Measurements from ENCODE around the gene CTAGE9.
"Not testable (repeated sequence)": the region's sequence is repeated elsewhere in the genome, so short reads cannot be mapped to it uniquely, and the experiment has no call there.

The CTAGE9 gene

GRCh38 chr6:131727868-131728267, 17.1 kb upstream of the CTAGE9 start:
- no peak for FAIRE-seq

DNA sequence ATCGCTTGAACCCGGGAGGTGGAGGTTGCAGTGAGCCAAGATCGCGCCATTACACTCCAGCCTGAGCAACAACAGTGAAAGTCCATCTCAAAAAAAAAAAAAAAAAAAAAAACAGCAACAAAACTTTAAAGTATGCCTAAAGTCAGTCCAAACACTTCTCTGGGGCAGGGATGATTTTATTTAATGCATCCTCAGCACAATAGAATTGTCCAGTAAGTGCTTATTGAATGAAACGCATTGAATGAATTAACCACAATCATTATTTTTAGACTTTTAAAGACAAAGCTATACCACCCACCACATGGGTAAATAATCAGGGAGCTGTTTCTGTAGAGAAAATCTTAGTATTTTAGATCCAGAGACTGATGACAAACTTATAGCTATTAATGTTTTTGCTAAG, 16.6 kb upstream of the CTAGE9 start:
- no peak for FAIRE-seq

DNA sequence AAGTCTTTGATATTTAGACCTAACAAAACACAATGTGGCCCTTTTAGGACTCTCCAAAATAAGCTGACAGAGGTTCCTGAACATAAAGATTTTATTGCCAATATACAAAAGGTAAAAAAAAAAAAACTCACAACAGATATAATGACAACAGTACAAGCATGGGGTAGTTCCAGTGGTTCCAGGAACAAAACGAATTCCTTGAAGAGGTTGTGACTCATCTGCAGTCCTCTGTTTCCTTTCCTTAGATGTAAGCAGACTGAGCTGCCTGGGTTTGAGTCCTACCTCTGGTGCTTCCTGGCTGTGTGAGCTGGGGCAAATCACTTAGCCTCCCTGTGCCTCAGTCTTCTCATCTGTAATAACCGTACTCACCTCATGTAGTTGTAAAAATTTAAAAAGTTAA, 13.3 kb upstream of the CTAGE9 start:
- no peak for FAIRE-seq

DNA sequence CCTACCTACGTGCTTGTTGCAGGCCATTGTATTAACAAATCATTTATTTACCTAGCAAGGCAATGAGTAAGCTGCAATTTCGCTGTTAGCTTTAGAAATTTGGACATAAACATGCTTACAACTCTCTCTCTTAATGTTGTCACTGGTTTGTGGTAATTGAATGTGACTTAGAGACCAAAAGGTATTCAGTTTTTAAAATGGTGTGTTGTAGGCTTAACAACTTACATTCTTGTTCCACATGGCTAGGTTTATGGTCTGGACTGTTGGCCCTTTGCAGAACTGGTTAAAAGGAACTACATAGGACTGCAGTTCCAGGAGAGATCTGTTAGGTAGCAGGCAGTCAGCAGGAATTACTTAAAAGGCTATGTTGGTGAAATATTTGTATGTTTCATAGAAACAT, 10.3 kb upstream of the CTAGE9 start:
- no peak for FAIRE-seq

DNA sequence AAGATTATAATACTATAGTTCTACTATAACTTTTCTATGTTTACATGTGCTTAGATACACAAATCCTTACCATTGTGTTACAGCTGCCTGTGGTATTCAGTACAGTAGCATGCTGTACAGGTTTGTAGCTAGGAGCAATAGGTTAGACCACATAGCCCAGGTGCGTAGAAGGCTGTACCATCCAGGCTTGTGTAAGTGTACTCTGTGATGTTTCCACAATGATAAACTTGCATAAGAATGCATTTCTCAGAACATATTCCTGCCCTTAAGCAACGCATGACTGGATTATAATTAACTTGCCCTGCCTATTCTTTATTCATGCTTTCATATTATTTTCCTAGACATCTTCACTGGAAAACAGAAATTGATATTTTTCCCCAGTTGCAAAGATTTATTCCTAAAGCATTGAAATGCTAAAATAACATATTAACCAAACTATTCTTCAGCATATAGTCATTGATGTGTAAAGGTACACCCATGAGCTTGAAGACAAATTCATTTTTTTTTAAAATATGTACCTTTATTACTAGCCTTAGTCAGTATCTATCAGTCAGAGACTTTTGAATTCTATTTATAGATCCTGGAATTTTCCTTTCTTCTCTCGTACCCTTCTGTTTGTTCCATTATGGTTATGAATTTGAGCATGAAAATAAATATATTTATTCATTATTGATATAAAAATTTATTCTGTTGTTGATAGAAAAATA, 7.2 kb upstream of the CTAGE9 start:
- no peak for FAIRE-seq

GRCh38 chr6:131715567-131715966, 4.8 kb upstream of the CTAGE9 start:
- not testable (repeated sequence) for FAIRE-seq

DNA sequence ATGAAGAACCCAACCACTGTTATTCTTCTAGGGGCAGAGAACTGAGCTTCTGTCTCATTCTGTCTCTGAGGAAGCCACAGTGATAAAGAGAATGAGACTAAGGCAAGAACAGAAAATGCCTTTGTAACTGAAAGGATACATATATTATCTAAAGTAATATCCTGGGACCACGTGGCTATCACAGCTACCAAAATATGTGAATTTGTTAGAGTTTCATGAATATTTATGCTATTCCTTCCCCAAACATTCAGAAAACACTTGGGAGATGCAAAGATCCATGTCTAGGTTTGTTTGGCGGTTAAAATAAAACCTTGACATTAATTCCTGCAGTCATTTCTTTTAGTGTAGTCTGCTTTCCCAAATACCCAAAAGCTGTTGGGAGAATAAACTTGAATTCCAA, 6.9 kb downstream of the CTAGE9 start:
- not testable (repeated sequence) for FAIRE-seq

- FAIRE-seq, result not testable (repeated sequence)
Observed at GRCh38 chr6:131700851-131701250, 10.0 kb downstream of the CTAGE9 start.

GRCh38 chr6:131696956-131697355, 13.9 kb downstream of the CTAGE9 start:
- no peak for FAIRE-seq

- FAIRE-seq, result no peak
Observed at GRCh38 chr6:131694832-131695426, 15.9 kb downstream of the CTAGE9 start.

- FAIRE-seq, result no peak
Observed at GRCh38 chr6:131693384-131693783, 17.4 kb downstream of the CTAGE9 start.

DNA sequence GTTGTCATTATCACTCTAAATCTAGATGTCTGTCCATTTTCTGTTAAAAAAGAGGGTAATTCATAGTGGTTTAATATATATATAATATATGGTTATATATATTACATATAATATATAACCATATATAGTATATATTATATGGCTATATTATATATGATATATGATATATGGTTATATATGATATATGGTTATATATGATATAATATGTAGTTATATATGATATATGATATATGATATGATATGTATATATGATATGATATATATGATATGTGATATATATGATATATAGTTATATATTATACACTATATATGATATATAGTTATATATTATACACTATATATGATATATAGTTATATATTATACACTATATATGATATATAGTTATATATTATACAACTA, 18.2 kb downstream of the CTAGE9 start:
- peak; percentile 99 for FAIRE-seq

DNA sequence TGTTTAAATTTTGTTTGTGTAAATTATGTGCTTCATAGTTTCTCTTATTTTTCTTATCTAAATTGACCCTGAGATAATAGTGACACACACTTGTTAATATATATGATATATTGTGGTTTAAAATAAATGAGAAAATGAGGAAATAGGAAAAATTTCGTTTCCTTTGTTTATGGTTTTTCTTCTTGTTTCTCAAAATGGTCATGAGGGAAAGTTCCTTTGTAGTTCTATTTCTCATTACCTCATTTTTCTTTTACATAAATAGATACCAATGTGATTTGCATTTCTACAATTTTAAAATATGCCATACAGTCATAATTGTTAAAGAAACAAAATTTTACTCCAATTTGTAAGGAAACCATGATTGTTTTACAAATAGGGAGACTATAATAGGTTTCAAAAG, 18.8 kb downstream of the CTAGE9 start:
- no peak for FAIRE-seq

DNA sequence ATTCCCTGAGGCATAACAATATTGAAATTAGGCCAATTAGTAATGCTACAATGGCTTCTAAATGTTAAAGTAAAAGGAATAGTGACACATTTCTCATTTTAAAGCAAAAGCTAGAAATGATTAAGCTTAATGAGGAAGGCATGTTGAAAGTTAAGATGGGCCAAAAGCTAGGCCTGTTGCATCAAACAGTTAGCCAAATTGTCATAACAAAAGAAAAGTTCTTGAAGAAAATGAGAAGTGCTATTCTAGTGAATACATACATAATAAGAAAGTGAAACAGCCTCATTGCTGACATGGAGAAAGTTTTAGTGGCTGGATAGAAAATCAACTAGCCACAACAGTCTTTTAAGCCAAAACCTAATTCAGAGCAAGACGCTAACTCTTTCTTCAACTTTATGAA, 22.5 kb downstream of the CTAGE9 start:
- FAIRE-seq, result no peak

- no peak for FAIRE-seq
Observed at GRCh38 chr6:131687022-131687421, 23.8 kb downstream of the CTAGE9 start.

- FAIRE-seq, result no peak
Observed at GRCh38 chr6:131685266-131685780, 25.5 kb downstream of the CTAGE9 start.

GRCh38 chr6:131683479-131683878, 27.3 kb downstream of the CTAGE9 start:
- no peak for FAIRE-seq

- FAIRE-seq, result no peak
Observed at GRCh38 chr6:131682442-131682841, 28.4 kb downstream of the CTAGE9 start.

DNA sequence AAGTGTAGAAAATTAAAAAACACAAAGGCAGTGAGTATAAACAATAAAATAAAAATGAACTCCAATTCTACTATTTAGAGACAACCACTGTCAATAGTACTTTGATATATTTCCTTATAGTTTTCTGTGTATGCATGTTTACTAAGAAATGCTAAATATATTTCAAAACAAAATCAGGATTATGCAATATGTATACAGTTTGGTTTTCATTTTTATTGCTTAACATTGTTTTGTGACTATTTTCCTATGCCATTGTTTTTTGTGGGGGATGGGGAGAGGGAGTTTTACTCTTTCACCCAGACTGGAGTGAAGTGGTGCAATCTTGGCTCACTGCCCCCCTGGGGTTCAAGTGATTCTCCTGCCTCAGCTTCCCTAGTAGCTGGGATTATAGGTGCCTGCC, 29.2 kb downstream of the CTAGE9 start:
- FAIRE-seq, result no peak

DNA sequence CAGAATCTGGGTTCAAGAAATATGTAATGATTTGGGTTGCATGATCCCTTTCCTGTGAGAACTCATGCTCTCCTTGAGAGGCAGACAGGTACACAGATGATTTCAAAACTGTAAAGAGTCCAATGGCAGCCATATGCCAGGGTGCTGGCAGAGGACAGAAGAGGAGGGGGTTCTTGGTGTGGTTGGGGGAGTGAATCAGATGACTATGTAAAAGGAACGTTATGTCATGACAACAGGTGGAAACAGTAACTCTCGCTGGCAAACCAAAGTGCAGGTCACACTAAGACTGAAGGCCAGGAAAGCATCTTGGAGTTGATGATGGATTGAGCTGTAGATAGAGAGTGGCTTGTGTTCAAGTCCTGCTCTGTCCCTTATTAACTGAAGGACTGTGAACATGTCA, 29.9 kb downstream of the CTAGE9 start:
- FAIRE-seq, result no peak

GRCh38 chr6:131678442-131678841, 32.4 kb downstream of the CTAGE9 start:
- FAIRE-seq, result no peak

DNA sequence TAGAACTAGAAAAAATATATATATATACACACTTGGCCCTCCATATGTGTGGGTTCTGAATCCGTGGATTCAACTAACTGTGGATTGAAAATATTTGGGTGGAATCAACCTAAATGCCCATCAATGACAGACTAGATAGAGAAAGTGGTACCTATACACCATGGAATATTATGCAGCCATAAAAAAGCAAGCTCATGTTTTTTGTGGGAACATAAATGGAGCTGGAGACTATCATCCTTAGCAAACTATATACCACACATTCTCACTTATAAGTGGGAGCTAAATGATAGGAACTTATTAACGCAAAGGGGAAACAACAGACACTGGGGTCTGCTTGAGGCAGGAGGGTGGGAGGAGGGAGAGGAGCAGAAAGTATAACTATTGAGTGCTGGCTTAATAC, 37.6 kb downstream of the CTAGE9 start:
- no peak for FAIRE-seq

DNA sequence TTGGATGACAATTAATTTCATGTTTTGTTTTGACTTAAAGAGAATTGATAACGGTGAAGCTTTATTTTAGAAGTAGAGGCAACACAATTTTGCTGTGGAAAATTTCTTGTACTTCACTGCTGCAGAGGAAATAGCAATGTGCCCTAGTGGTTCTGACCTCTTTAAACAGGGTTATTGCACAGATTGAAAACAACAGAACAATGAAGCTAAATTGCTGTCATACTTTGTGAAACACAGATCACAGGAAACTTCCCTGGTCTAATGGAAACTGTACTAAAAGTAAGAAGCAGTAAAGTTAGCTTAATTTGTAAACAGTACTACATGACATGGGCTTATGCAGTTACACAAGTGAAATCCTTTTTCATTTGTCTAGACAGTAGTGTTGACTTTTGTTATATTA, 40.9 kb downstream of the CTAGE9 start:
- no peak for FAIRE-seq

GRCh38 chr6:131663578-131664165, 47.1 kb downstream of the CTAGE9 start:
- no peak for FAIRE-seq

All from A204.1 (cell line).